IMR-90 (cell line): Measurements from ENCODE around the gene GBF1. TPM values are rescaled to one million over a fixed set of nuclear protein-coding genes. Genes with fewer than 3 reads are reported as not detected.

Experiments used
- ATAC-seq: fragments of 200-7000 bp; cut with Tn5 transposase; 2 replicates; pipeline ENCODE4 v1.9.1; 2020; ENCODE audit warnings: low read depth, mild to moderate bottlenecking, moderate library complexity
- BruUV-seq: library from RNA; stranded (reverse); fragments of 400-500 nt; replicated peaks from 2 replicates; lab custom pipeline; 2021; lab: Mats Ljungman, UMichigan
- CTCF ChIA-PET: fragments of 300-600 bp; formaldehyde crosslinking; extraction: SDS; loops from one replicate; lab custom pipeline; 2021; ENCODE audit warnings: antibody characterized with exemption; lab: Yijun Ruan, JAX
- POLR2A ChIA-PET: fragments of 300-600 bp; sonication (Branson Sonifier 250); formaldehyde crosslinking; loops from one replicate; lab custom pipeline; 2022; ENCODE audit warnings: antibody characterized with exemption; ENCODE audit not compliant: unreplicated experiment; lab: Charles Lee
- DNase-seq: peaks from one replicate; pipeline ENCODE4 v3.0.0; 2013
- H2AFZ ChIP-seq: replicated peaks from 2 replicates; pipeline ENCODE3; 2013; ENCODE audit warnings: low read length, mild to moderate bottlenecking; ENCODE audit not compliant: poor library complexity
- H2AK5ac ChIP-seq: 2 replicates; pipeline ENCODE4 v1.6.1; 2013; ENCODE audit warnings: low read depth, low read length, inconsistent platforms
- H2AK9ac ChIP-seq: replicated peaks from 2 replicates; pipeline ENCODE3; 2013; ENCODE audit warnings: mild to moderate bottlenecking, low read depth, low read length, moderate library complexity; ENCODE audit not compliant: poor library complexity
- H2BK120ac ChIP-seq: 2 replicates; pipeline ENCODE4 v1.6.1; 2013; ENCODE audit warnings: low read depth, low read length, inconsistent platforms
- H2BK15ac ChIP-seq: 3 replicates; pipeline ENCODE4 v1.6.1; 2013; ENCODE audit warnings: low read depth, low read length, inconsistent platforms
- H2BK20ac ChIP-seq: 2 replicates; pipeline ENCODE4 v1.6.1; 2013; ENCODE audit warnings: low read depth, mild to moderate bottlenecking, inconsistent platforms, low read length, moderate library complexity
- H2BK5ac ChIP-seq: 2 replicates; pipeline ENCODE4 v1.6.1; 2013; ENCODE audit warnings: mild to moderate bottlenecking, low read depth, low read length, inconsistent platforms; ENCODE audit not compliant: poor library complexity, severe bottlenecking
- H3K14ac ChIP-seq: replicated peaks from 2 replicates; pipeline ENCODE4 v1.6.1; 2013; ENCODE audit warnings: low read depth, low read length, inconsistent platforms
- H3K18ac ChIP-seq: 2 replicates; pipeline ENCODE4 v1.6.1; 2013; ENCODE audit warnings: low read depth, low read length, control low read depth
- H3K23ac ChIP-seq: 2 replicates; pipeline ENCODE4 v1.6.1; 2013; ENCODE audit warnings: low read depth, low read length, inconsistent platforms
- H3K27ac ChIP-seq: 2 replicates; pipeline ENCODE4 v1.5.1; 2013; ENCODE audit warnings: mild to moderate bottlenecking, control low read depth, low read length; ENCODE audit not compliant: insufficient read depth
- H3K27me3 ChIP-seq: 2 replicates; pipeline ENCODE4 v1.6.1; 2013; ENCODE audit warnings: low read length; ENCODE audit not compliant: control insufficient read depth, insufficient read depth
- H3K36me3 ChIP-seq: 2 replicates; pipeline ENCODE4 v1.6.1; 2013; ENCODE audit warnings: low read length, mixed read lengths; ENCODE audit not compliant: control insufficient read depth, insufficient read depth
- H3K4ac ChIP-seq: 2 replicates; pipeline ENCODE4 v1.6.1; 2013; ENCODE audit warnings: low read depth, low read length, inconsistent platforms
- H3K4me1 ChIP-seq: 2 replicates; pipeline ENCODE4 v1.6.1; 2013; ENCODE audit warnings: low read length, mixed read lengths; ENCODE audit not compliant: control insufficient read depth, insufficient read depth
- H3K4me2 ChIP-seq: 2 replicates; pipeline ENCODE4 v1.6.1; 2013; ENCODE audit warnings: low read depth, mild to moderate bottlenecking, control low read depth, low read length, moderate library complexity
- H3K4me3 ChIP-seq: 2 replicates; pipeline ENCODE4 v1.5.1; 2013; ENCODE audit warnings: low read depth, mild to moderate bottlenecking, control low read depth, low read length, moderate library complexity; ENCODE audit not compliant: insufficient read depth
- H3K56ac ChIP-seq: 2 replicates; pipeline ENCODE4 v1.6.1; 2013; ENCODE audit warnings: low read length, inconsistent platforms; ENCODE audit not compliant: insufficient read depth; ENCODE audit errors: extremely low read depth
- H3K79me1 ChIP-seq, 2 experiments: 2 replicates each; pipeline ENCODE4 v1.6.1; 2013; ENCODE audit warnings: low read length in 2 of 2, inconsistent platforms in 1 of 2, low read depth in 1 of 2
- H3K9ac ChIP-seq: 2 replicates; pipeline ENCODE4 v1.6.1; 2013; ENCODE audit warnings: low read depth, low read length, control low read depth
- H3K9me1 ChIP-seq: 2 replicates; pipeline ENCODE4 v1.6.1; 2013; ENCODE audit warnings: low read length, inconsistent platforms; ENCODE audit not compliant: insufficient read depth
- H3K9me3 ChIP-seq: 2 replicates; pipeline ENCODE4 v1.6.1; 2013; ENCODE audit warnings: low read length; ENCODE audit not compliant: control insufficient read depth, insufficient read depth
- H4K20me1 ChIP-seq: 2 replicates; pipeline ENCODE4 v1.6.1; 2013; ENCODE audit warnings: low read length, inconsistent platforms; ENCODE audit not compliant: insufficient read depth
- H4K5ac ChIP-seq: 2 replicates; pipeline ENCODE4 v1.6.1; 2013; ENCODE audit warnings: mild to moderate bottlenecking, low read depth, low read length, control low read depth
- H4K8ac ChIP-seq, 2 experiments: 2 replicates each; pipeline ENCODE4 v1.6.1; 2013; ENCODE audit warnings: low read depth in 2 of 2, low read length in 2 of 2, control low read depth in 1 of 2, inconsistent platforms in 1 of 2
- H4K91ac ChIP-seq: 2 replicates; pipeline ENCODE4 v1.6.1; 2013; ENCODE audit warnings: low read depth, low read length, inconsistent platforms; ENCODE audit not compliant: insufficient read depth
- FOS ChIP-seq: fragments of 150-350 bp; IDR thresholded peaks from 2 replicates; pipeline ENCODE4 v1.6.1; 2016; ENCODE audit warnings: low read depth, low read length
- NFE2L2 ChIP-seq: fragments of 150-350 bp; IDR thresholded peaks from 2 replicates; pipeline ENCODE4 v1.6.1; 2016; ENCODE audit warnings: low read depth, mild to moderate bottlenecking, low read length
- RAD21 ChIP-seq: IDR thresholded peaks from 2 replicates; pipeline ENCODE4 v1.6.1; 2012; ENCODE audit warnings: low read length, improper control_type of control experiment
- RCOR1 ChIP-seq: IDR thresholded peaks from 2 replicates; pipeline ENCODE4 v1.6.1; 2012; ENCODE audit warnings: mild to moderate bottlenecking, low read length, improper control_type of control experiment; ENCODE audit not compliant: insufficient replicate concordance
- WGBS, 2 experiments: methylation state at CpG; one replicate each; pipeline versions ENCODE4 v1.1.5 to v1.1.7; 2013; ENCODE audit warnings: missing lambda C conversion rate in 2 of 2; ENCODE audit not compliant: insufficient read length in 1 of 2; ENCODE audit errors: extremely low coverage in 2 of 2; 5-methylcytosine and 5-hydroxymethylcytosine counted together
- dilution Hi-C: fragments of 300-500 bp; cut with HindIII; formaldehyde crosslinking; loops from one replicate; pipeline ENCODE4 v1.14.3; 2018; ENCODE audit warnings: low sequenced_read_pairs; ENCODE audit not compliant: unreplicated experiment
- in situ Hi-C: fragments of 300-500 bp; cut with MboI; formaldehyde crosslinking; loops from 3 replicates; pipeline ENCODE4 v1.14.3; 2019; ENCODE audit warnings: low sequenced_read_pairs, inconsistent platforms, mixed read lengths
- intact Hi-C: fragments of 100-400 bp; cut with micrococcal nuclease; formaldehyde crosslinking; loops from 2 replicates; pipeline ENCODE4 v1.10.0; 2022
- polyA plus RNA-seq, 3 experiments: library from polyadenylated mRNA; depleted of rRNA; stranded (reverse); fragments of >200 nt; gene quantifications; 2 replicates each; pipeline ENCODE4 v1.2.3, GENCODE V29; 2012; ENCODE audit warnings: low replicate concordance in 1 of 3
- total RNA-seq: library from RNA; depleted of rRNA; stranded (reverse); fragments of >200 nt; gene quantifications from 2 replicates; pipeline ENCODE4 v1.2.3, GENCODE V29; 2012
- TF ChIP-seq, protein P1 (sequence below): fragments of 150-350 bp; IDR thresholded peaks from 2 replicates; pipeline ENCODE4 v1.6.1; 2016; ENCODE audit warnings: low read depth, mild to moderate bottlenecking, low read length, moderate library complexity, borderline replicate concordance

The GBF1 gene
- total and polyA plus RNA-seq, 2 of the 4 experiments (the other 2 are of a cell fraction) = 38.7 to 40.1 TPM

GRCh38 chr10:102408131-102408727 is 162.9 kb downstream of the GBF1 start:
- peak overlapping the region; percentile 46 for H3K4me2 ChIP-seq
- CTCF ChIA-PET = no interaction called here
- peaks cover 0 to 4% of the 10 kb centered on the region in 2 experiments; a peak in 1 of 4 replicates for H3K79me1 ChIP-seq

More at GRCh38 chr10:102408131-102408727, 162.9 kb downstream of the GBF1 start:
- H3K56ac ChIP-seq = no peak overlapping the region
- no peak overlapping the region for H4K91ac ChIP-seq
- no peak overlapping the region for H3K9ac ChIP-seq
- intact Hi-C loops (no loop called here), dilution Hi-C loops (no loop called here), in situ Hi-C loops (no loop called here)
- H4K20me1 ChIP-seq = peaks cover 6% of the 10 kb centered on the region
- BruUV-seq = no TSS peak
- peaks cover 42% of the 10 kb centered on the region for H3K27me3 ChIP-seq
- H2BK120ac ChIP-seq = no peak overlapping the region
- H2BK15ac ChIP-seq = no peak overlapping the region
- peak overlapping the region; percentile 14 for H2AFZ ChIP-seq
- no peak overlapping the region for H3K23ac ChIP-seq
- H3K4me1 ChIP-seq = peaks cover 8% of the 10 kb centered on the region; the same call in 1 of the 2 replicates
- TF ChIP-seq RAD21 (no peak), FOS (no peak), NFE2L2 (no peak), RCOR1 (no peak)
- TF ChIP-seq, protein P1, sequence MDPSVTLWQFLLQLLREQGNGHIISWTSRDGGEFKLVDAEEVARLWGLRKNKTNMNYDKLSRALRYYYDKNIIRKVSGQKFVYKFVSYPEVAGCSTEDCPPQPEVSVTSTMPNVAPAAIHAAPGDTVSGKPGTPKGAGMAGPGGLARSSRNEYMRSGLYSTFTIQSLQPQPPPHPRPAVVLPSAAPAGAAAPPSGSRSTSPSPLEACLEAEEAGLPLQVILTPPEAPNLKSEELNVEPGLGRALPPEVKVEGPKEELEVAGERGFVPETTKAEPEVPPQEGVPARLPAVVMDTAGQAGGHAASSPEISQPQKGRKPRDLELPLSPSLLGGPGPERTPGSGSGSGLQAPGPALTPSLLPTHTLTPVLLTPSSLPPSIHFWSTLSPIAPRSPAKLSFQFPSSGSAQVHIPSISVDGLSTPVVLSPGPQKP = no peak
- 56% methylated on average over 8 of the region's 14 CpGs; no CpG with 5 or more reads in 1 of the 2 experiments for WGBS, 2 experiments
- no peak overlapping the region for H3K18ac ChIP-seq
- peak overlapping the region; percentile 80 for H3K4me3 ChIP-seq
- no peak overlapping the region for H3K4ac ChIP-seq
- H2AK9ac ChIP-seq = peak overlapping the region; percentile 85
- no peak for ATAC-seq
- DNase-seq = no peak
- no peak overlapping the region for H2BK20ac ChIP-seq
- H3K14ac ChIP-seq = no peak overlapping the region
- POLR2A ChIA-PET = no interaction called here
- no peak overlapping the region for H2BK5ac ChIP-seq
- no peak overlapping the region for H4K8ac ChIP-seq
- H3K9me3 ChIP-seq = no peaks in the 10 kb centered on the region
- no peak overlapping the region for H3K27ac ChIP-seq
- H3K36me3 ChIP-seq = peaks cover 4% of the 10 kb centered on the region
- H2AK5ac ChIP-seq = peak overlapping the region; percentile 33; the same call in 1 of the 2 replicates
- H4K5ac ChIP-seq = no peak overlapping the region
- peaks cover 11% of the 10 kb centered on the region; the same call in 1 of the 2 replicates for H3K9me1 ChIP-seq
